Measurements from ENCODE around the gene BBS9. TPM values are rescaled to one million over a fixed set of nuclear protein-coding genes. Genes with fewer than 3 reads are reported as not detected.
"Not testable (repeated sequence)": the region's sequence is repeated elsewhere in the genome, so short reads cannot be mapped to it uniquely, and the experiment has no call there.

Gene BBS9
- total and polyA plus RNA-seq, 2 donors (not counting 1 experiment from before 2014, with no cell fraction given) = 8.4 to 45.2 TPM

GRCh38 chr7:33093266-33093665, 36.1 kb upstream of the BBS9 start:
- POLR2A ChIA-PET = no interaction called here
- H4K20me1 ChIP-seq (ENCODE audit: control insufficient read depth, insufficient read depth, low read length, poor library complexity, severe bottlenecking) = no peaks in the 10 kb centered on the region
- peaks cover 2% of the 10 kb centered on the region for H3K9me3 Mint-ChIP-seq (ENCODE audit: insufficient read depth)
- intact Hi-C loops (cut with micrococcal nuclease) = no loop called here
- peaks cover 15% of the 10 kb centered on the region for H3K4me1 Mint-ChIP-seq
- no peaks in the 10 kb centered on the region for H3K27me3 ChIP-seq (replicated peaks in 1 of 4; ENCODE audit: control extremely low read depth in 1 of 4, control insufficient read depth in 3 of 4, insufficient read depth in 4 of 4, low read length in 3 of 4)
- H3K27me3 Mint-ChIP-seq = no peaks in the 10 kb centered on the region
- peaks cover 11 to 46% of the 10 kb centered on the region in 2 experiments for H3K36me3 ChIP-seq (replicated peaks in 1 of 2; ENCODE audit: control extremely low read depth in 1 of 2, control insufficient read depth in 1 of 2, extremely low read depth in 1 of 2, insufficient read depth in 2 of 2, low read length in 1 of 2)
- 97% methylated on average over 4 of the region's 4 CpGs for WGBS (ENCODE audit: insufficient coverage)
- H3K79me2 ChIP-seq (ENCODE audit: control insufficient read depth, insufficient read depth, low read length) = peaks cover 14% of the 10 kb centered on the region
- no peak overlapping the region for H3K4me2 ChIP-seq (replicated peaks; ENCODE audit: low read depth, low read length, poor library complexity, severe bottlenecking)
- H3K9me3 ChIP-seq (ENCODE audit: control extremely low read depth in 1 of 3, control insufficient read depth in 2 of 3, insufficient read depth in 1 of 3, low read length in 2 of 3) = peaks cover 0 to 2% (median 0%) of the 10 kb centered on the region in 3 donors
- DNase-seq (no peak), ATAC-seq (ENCODE audit: low read depth) (no peak)
- no peak overlapping the region for H2AFZ ChIP-seq (ENCODE audit: insufficient read depth, low read depth, low read length, poor library complexity, severe bottlenecking)
- H3K4me3 Mint-ChIP-seq = no peak overlapping the region
- TF ChIP-seq EZH2 (IDR thresholded peaks at IDR 0.05; ENCODE audit: borderline replicate concordance, insufficient read depth, low read depth, low read length, poor library complexity, severe bottlenecking) (no peak), CTCF (IDR thresholded peaks at IDR 0.05) (no peak)
- H3K27ac Mint-ChIP-seq = no peak overlapping the region
- no peak overlapping the region for H3K9ac ChIP-seq (ENCODE audit: low read length)
- H3K4me3 ChIP-seq (ENCODE audit: control extremely low read depth in 1 of 5, extremely low read depth in 1 of 5, insufficient read depth in 1 of 5, low read depth in 2 of 5, low read length in 4 of 5) = no peak overlapping the region
- H3K27ac ChIP-seq (ENCODE audit: low read length in 2 of 2) = no peak overlapping the region
- H3K4me1 ChIP-seq (ENCODE audit: control insufficient read depth in 2 of 2, insufficient read depth in 2 of 2, low read length in 2 of 2) = peaks cover 15 to 16% of the 10 kb centered on the region in 2 donors
- CTCF ChIA-PET = no interaction called here

GRCh38 chr7:33094745-33095275, 34.6 kb upstream of the BBS9 start:
- H3K9me3 ChIP-seq (ENCODE audit: control extremely low read depth in 1 of 3, control insufficient read depth in 2 of 3, insufficient read depth in 1 of 3, low read length in 2 of 3); CTCF ChIA-PET; H3K27me3 ChIP-seq (replicated peaks in 1 of 4; ENCODE audit: control extremely low read depth in 1 of 4, control insufficient read depth in 3 of 4, insufficient read depth in 4 of 4, low read length in 3 of 4); H3K4me3 ChIP-seq (ENCODE audit: control extremely low read depth in 1 of 5, extremely low read depth in 1 of 5, insufficient read depth in 1 of 5, low read depth in 2 of 5, low read length in 4 of 5); H3K9me3 Mint-ChIP-seq (ENCODE audit: insufficient read depth); DNase-seq; H3K4me3 Mint-ChIP-seq; POLR2A ChIA-PET; H4K20me1 ChIP-seq (ENCODE audit: control insufficient read depth, insufficient read depth, low read length, poor library complexity, severe bottlenecking); H3K27me3 Mint-ChIP-seq; H2AFZ ChIP-seq (ENCODE audit: insufficient read depth, low read depth, low read length, poor library complexity, severe bottlenecking); ATAC-seq (ENCODE audit: low read depth); H3K4me2 ChIP-seq (replicated peaks; ENCODE audit: low read depth, low read length, poor library complexity, severe bottlenecking); H3K27ac Mint-ChIP-seq; H3K9ac ChIP-seq (ENCODE audit: low read length); H3K27ac ChIP-seq (ENCODE audit: low read length in 2 of 2); intact Hi-C loops (cut with micrococcal nuclease): not testable (repeated sequence)
- WGBS (ENCODE audit: insufficient coverage) = 100% methylated on average over 1 of the region's 6 CpGs
- H3K4me1 Mint-ChIP-seq = peaks cover 23% of the 10 kb centered on the region
- Histone ChIP-seq H3K79me2 (ENCODE audit: control insufficient read depth, insufficient read depth, low read length) (peaks cover 16% of the 10 kb centered on the region), H3K36me3 (replicated peaks in 1 of 2; ENCODE audit: control extremely low read depth in 1 of 2, control insufficient read depth in 1 of 2, extremely low read depth in 1 of 2, insufficient read depth in 2 of 2, low read length in 1 of 2) (peaks cover 11 to 52% of the 10 kb centered on the region in 2 experiments), H3K4me1 (ENCODE audit: control insufficient read depth in 2 of 2, insufficient read depth in 2 of 2, low read length in 2 of 2) (peaks cover 21 to 26% of the 10 kb centered on the region in 2 donors)

Data from B cell (primary cell).